Limb (tissue), 2 donors: ENCODE data around the gene SERP1.

Experiments used
- DNase-seq, 2 donors: peaks; one replicate each; pipeline ENCODE4 v3.0.0-alpha.2; 2016; ENCODE audit errors: extremely low spot score in 2 of 2

Gene SERP1

DNA sequence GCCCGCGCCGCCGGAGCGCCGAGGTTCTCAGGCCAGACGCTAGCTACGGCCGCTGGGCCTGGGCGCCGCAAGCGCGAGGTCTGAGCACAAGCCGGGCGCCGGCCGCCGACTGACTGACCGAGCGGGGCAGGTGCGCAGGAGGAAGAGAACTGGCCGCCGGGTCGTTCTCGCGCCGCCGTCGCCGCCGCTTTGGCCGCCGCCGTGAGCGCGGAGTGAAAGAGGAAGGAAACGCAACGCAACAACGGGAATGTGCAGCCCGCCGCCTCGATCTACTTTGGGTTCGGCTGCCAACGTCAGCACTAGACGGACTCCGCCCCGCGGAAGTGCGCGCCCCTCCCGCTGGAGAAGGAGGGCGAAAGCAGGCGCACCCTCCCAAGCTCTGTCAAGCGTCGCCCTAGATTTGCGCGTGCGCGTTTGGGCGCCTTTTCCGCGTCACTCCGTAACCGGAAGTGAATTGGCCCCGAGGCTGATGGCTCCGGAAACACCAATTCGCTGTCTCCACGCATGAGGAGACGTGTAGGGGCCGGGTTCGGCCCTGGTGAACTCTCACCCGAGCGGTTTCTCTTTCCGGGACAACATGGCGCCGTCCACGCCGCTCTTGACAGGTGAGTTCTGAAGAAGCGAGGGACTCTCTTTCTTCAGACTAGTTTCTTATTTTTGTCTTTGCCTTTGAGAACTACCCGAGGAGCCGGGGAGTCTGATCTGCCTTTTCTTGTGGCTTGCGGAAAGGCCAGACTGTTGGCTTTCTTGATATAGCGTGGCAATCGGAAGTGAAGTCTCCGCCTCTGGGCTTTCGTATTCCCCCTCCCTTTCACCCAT, at the start of gene SERP1, which contains the start of gene EIF2A:
Gene SERP1 (minus strand): TSS at position 271 of the 819 bp plus-strand sequence. CDS start 361 bp downstream, outside the sequence.
Gene EIF2A (plus strand): TSS at position 562 of the 819 bp plus-strand sequence. CDS start 16 bp downstream, at position 578.
- DNase-seq = peak; percentile 99

DNA sequence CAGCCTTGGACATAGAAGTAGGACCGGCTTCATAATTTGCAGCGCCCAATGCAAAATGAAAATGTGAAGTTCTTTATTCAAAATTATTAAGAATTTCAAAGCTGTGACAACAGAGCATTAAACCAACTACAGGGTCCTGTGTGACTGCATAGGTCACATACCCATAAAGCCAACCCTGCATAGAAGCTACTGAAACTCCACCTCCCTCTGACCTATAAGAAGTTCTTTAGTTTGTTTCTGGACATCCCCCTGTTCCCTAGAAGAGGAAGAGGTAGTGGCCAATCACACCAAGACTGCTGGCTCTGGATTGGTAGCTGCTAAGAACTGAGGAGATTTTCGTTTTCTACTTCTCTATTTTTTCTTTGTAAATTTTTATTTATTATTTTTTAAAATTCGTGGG, 47.9 kb upstream of the SERP1 start:
- DNase-seq = no peak

DNA sequence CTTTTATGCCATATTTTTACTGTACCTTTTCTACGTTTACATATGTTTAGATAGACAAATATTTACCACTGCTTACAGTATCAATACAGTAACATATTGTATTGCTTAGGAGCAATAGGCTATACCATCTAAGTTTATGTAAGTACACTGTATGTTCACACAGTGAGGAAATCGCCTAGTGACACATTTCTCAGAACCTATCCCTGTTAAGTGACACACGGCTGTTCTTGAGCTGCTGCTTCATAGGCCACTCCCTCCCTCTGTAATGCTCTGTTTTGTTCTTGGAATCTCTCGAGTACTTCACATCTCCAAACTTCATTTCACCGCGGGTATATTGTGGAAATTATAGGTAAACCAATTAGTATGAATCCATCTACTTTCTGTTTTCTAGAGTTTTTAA, 43.5 kb upstream of the SERP1 start:
- DNase-seq = no peak

DNA sequence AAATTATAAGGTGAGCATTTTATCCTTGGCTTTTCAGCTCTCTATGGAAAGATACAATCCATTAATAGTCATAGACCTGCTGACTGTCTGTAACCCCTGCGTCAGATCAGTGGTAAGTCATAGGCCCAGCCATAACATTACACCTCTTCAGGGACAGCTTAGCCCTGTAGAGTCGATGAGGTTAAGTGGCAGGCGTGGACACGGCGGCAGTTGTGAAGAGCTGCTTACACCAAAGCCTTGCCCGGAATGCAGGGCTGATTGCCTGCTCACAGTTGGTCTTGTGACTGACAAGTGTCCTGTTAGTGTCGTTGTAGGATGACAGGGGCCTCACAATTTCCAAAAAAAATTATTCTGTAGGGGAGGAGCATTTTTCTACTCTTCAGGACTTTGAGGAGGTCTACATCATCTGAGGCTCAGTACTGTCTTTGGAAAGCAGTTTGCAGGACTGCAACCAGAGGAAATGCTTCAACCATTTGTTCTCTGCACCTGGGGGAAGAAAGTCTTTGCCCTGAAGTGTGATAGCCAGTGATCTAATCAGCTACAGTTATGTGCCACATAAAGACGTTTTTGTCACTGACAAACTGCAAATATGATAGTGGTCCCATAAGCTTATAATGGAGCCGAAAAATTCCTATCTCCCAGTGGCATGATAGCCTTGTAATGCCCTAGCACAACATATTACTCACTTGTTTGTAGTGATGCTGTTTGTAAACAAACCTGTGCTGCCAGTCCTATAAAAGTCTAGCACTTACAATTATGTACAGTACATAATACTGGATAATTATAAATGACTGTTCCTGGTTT, 41.9 kb upstream of the SERP1 start:
- DNase-seq = no peak

DNA sequence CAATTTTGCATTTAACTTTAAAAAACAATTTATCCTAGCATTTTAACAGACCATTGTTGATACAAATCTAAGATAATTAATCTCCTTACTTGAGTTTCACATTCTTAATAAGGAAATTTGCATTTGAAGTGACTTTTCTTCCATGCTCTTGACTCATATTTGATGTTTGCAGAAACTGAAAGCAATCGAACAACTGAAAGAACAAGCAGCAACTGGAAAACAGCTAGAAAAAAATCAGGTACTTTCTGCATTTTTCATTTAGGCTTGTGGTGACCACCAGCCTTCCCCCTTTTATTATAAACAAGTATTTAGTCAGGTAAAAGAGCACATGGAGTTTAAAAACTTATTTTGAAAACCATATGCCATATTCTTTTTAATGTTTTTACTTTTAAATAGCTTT, 36.7 kb upstream of the SERP1 start:
- no peak for DNase-seq

DNA sequence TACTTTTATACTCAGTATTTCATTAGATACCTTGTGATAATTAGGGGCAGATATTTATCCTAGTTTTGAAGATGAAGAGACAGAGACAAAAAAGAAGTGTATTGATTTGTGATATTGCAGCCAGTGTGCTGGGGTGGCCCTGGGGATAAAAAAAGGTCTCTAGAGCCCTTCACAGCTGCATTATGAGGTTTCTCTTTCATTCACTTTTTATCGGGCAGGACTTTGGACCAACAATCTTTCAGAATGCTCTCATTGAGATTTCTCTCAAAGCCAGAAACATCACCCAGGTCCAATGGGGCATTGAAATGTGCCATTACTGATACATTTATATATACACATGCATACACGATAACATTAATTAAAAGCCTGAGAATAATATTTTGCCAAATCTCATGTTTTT, 36.3 kb upstream of the SERP1 start:
- DNase-seq = no peak

DNA sequence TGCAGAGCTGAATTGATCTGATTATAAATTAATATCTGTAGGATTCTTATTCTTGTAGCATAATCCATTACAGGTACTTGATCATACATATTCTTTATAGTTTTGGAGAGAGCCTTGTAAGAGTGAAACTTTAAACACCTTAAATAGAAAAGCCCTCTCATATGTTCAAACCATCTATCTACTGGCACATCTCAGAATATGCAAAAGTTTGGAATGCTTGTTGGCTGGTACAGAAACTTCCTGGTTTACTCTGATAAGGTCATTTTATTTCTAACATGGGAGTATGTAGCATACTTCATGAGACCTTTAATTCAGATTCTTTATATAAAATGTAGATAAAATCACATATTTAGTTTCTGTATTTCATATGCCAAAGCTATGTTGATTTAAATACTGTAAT, 34.9 kb upstream of the SERP1 start:
- no peak for DNase-seq

DNA sequence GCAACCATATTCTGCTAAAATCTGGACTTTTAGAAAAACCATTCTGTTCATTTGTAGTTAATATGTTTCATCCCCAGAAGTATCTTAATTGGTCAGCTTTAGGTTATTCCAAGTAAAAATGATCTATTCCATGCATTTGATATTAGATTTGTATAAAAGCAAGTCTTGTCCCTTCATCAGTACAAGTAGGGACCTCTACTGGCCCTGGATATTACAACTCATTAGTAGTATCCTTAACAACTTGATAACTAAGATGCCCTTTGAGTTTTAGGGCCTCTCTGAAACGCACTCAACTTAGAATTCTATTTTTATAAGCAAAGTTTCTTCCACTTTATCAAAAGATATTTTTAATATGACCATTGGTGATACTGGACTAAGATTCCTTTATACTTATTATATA, 31.6 kb upstream of the SERP1 start:
- no peak for DNase-seq

DNA sequence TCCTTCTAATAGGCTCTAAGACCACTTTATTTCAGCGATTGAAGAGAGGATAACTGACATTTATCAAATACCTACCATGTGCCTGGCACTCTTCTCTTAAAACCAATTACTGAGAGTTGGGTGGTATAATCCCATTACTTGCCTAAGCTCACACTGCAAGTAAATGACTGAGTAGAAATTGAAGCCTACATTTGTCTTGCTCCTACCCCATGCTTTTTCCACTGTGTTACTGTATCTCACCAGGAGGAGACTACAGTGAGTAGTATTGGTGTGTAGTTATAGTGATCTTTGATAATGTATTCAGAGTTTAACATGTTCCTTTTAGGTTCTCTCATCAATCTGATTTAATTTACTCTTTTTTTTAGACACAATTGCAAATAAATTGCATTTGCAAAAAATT, 21.0 kb upstream of the SERP1 start:
- DNase-seq = no peak

DNA sequence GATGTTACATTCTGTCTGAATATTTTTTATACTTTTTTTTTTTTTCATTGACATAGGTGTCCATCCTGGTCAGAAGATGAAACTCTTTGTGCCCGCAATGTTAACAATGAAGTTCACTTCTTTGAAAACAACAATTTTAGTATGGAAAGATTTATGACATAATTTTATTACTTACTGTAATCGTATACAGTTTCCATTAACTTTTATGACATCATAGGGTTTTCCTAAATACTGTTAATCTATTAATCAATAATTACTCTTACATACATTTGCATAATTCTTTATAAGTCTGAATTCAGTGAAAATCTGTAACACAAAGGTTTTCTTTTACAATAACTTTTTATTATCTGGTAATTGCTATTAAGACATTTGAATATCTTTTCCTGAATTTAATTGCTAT, 17.9 kb upstream of the SERP1 start:
- DNase-seq = no peak

DNA sequence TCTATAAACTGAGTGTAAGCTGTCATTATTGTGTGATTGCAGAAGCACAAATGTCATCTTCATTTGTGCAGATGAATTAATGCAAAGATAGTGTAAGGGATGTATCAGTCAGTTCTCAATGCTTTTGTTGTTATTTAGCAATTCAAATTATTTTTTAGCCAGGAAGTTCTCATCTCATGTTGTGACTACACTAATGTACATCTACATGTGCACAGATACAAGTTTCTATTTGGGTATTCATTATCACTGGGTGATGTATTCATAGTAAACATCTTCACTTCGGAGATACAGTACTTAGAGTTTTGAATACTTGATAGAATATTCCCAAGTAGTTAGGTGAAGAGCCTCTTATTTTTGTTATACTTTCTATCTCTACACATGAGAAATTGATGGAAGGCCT, 11.4 kb upstream of the SERP1 start:
- no peak for DNase-seq

DNA sequence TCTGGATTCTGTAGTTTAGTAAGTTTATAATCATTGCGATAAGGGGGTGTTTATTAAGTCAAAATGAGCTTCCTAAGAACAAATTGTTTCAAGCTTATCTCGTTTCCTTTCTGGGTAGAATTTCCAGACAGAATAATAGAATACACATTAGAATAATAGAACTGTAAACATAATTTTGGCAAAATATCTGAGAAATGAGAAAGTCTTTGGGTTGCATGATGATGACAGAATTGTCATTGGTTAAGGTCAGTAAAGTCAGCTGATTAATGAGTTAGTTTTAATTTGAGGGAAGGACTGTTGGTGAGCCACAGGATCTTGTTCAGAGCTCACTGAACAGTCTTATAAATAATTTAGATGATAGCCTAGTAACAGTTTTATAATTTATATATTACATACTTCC, 10.5 kb upstream of the SERP1 start:
- DNase-seq = no peak

DNA sequence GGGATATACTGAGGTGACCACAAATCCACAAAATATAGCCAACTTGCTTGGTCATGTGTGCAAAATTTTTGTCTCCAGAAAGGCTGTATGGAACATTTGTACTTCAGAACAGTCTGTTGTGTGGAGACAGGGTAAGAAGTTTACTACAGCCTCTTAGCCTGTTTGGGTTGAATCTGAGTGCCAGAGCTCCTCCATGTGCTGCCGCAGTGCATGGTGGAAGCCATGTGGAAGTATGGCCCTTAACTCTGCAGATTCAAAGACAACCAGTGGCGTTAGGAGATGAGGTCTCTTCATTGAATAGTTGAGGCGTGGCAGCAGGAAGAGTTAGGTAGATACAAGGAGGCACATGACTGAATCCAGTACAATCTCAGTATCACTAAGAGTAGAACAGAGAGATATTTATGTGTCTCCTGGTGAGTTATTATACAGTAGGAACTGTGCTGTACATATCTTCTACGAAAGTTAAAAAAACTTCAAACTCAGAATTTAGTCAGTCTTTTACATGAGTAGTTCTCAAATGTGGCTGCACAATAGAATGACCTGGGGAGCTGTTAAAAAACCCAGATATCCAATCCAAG, 9.7 kb upstream of the SERP1 start:
- DNase-seq = no peak

DNA sequence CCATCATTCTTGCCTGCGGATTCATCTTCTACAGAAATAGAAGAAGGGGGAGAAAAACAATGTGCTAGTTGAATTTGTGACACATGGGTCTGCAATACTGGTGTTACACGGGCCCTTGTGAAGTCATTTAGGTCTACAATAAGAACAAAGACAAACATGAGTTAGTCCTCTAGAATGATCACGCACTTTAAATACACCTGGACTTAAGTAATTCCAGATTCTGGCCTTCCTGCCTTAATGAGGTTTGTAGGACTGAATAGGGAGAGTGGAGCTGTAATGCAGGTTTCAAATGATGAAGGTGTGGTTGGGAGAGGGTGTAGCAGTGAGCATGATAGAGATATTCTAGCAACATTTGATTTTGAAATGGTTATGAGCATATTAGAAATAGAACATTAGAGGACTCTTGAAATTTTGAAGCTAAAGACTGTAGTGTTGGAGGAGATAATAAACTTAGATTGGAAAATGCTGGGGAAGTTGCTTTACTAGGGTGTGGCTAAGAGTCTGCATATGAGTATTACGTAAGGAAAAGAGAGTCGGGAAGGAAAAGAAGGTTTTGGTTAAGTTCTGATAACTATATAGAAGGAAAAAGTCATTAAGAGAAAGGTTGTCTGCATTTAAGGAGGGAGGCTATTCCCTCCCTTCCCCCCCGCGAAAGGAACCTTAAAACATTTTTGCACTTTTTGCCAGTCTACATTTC, 897 bp upstream of the SERP1 start:
- no peak for DNase-seq

DNA sequence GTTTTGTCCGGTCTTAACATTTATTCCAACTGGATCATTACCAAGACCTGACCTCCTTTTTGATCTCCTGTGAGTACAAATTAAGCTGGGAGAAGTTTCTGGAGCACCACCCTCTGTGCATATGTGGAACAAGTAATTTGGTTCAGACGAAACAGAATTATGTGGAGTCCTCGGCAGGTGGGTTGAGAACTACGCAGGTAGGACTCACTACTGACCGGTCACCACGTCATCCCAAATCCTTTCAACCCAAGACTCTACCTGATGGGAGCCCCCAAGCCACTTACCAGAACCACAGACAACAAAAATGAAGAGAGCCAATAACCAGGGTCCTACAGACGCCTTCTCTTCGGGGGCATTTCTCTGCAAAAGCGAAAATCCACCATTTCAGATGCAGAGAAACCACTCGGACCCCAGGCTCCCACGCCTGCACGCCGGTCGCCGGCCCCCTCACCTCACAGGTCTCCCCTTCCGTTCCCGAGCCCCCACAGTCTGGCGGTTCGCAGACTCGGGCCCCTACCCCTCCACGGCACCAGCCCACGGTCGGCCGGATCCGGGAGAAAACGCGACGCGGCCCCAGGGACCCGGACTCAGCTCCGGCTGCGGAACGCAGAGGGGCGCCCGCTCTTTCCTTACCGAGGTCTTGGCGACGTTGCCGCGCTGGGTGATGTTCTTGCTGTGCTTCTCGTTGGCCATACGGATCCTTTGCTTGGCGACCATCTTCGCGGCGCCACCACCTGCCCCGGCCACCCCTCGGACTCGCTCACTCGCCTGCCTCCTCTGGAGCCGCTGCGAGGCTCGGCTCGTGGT, 674 bp downstream of the SERP1 start:
- peak; percentile 3 to 36 for DNase-seq

DNA sequence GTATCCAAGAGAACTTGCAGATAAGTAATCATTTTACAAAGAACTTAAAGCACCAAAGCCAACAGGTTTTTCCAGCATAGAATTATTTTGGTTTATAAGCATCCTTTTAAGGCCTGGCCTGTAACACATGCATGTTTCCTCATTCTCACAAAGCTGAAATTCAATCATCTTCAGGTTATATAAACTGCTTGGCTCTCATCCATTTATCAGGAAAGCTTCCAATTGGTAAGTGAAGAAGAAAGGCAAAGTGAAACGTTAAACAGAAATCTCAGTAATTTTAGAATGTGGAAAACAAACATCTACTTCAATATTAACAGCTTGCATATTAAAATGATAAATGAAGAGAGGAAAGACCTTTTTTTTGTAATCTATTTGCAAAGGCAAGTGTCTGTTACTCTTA, 1.6 kb downstream of the SERP1 start:
- DNase-seq = peak in 1 of 2 donors; percentile 9

DNA sequence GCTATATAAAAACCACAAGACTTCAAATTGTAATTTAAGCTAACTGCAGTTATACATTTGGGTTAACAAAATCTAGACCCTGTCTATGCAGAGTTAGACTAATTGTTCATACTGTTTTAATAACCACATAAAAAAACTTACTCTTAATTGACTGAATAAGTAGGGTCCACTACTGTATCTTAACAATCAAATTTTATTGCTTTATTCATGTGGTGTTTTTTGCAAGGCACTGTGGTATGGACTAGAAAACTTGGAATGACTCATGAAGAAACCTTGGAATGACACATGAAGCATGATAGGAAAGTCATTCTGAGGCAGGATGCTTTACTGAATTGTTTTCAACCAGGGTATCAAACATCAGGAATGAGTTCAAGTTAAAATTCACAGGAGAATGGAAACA, 2.3 kb downstream of the SERP1 start:
- no peak for DNase-seq

DNA sequence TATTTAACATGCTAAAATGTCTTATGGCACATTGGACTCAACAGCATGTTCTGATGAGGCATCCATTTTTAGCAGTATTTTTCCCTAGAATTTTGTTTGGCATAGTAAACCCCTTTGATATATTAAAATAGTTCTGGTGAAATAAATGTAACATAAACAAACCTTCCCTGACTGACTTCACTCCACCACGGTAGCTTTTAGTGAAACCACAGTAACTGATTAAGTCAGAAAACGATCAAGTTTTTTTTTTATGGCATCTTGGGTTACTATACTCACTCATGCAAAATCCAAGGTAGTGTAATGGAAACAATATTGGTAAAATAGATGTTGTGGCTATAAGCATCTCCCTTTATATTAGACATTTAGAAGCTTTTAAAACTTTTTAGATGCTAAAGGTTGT, 2.8 kb downstream of the SERP1 start:
- DNase-seq = no peak

DNA sequence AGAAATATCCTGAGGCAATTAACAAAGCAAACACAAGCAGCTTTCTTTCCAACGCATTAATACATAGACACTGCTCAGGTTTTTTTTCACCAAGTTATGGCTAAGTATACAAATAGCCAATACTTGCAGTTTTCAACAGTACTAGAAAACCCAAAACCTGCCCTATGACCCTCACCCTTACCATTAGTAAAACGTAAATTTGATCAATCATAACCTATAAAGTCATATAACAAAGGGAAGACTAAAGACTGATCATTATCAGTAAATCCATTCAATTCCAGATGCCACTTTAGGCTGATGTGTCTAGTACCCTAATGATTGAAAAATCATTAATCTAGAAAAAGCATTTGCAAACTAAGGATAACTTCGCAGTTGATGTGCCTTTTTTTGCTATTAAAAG, 3.2 kb downstream of the SERP1 start:
- DNase-seq = no peak

DNA sequence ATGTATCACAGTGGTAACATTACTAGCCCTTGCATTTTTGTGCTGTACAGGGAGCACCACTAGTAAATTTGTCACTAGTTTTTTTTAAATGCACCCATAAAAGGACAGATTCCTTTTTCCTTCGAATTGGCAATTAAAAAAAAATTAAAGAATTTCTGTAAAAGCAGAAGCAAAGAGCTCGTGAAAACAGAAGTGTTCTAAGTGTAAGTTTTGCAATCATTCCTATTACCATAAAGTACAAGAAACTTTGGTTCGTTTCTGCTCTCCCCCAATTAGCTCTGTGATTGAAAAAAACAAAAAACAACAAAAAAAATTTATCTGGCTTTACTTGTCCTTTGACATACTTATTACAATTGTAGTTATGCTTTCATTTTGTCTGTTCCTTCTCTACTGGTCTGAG, 5.3 kb downstream of the SERP1 start:
- no peak for DNase-seq

DNA sequence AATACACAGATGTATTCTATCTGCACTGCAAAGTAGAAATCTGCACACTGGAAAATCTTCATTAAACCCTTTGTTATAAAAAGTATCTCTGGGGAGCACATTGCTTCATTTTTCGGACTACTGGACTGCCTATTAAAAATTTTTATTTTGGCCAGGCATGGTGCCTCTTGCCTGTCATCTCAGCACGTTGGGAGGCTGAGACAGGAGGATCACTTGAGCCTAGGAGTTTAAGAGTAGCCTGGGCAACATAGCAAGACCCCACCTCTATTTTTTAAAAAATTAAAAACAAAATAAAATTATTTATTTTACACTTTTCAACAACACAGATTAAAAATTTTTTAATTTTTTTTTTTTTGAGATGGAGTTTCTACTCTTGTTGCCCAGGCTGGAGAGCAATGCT, 6.0 kb downstream of the SERP1 start:
- no peak for DNase-seq
